ENCODE measurements around the gene NEAT1.

The NEAT1 gene

GRCh38 chr11:65482306-65482850 lies 59.8 kb downstream of the NEAT1 start:
- no peak for DNase-seq (ENCODE audit: low spot score)

- no peak for DNase-seq (ENCODE audit: low spot score)
Observed at GRCh38 chr11:65485920-65486219, 63.3 kb downstream of the NEAT1 start.

- no peak for DNase-seq (ENCODE audit: low spot score)
Observed at GRCh38 chr11:65486570-65487466, 64.2 kb downstream of the NEAT1 start.

- DNase-seq (ENCODE audit: low spot score): peak; percentile 81
Observed at GRCh38 chr11:65487467-65488272, 65.1 kb downstream of the NEAT1 start.

- DNase-seq (ENCODE audit: low spot score): no peak
Observed at GRCh38 chr11:65488273-65489034, 65.9 kb downstream of the NEAT1 start.

- no peak for DNase-seq (ENCODE audit: low spot score)
Observed at GRCh38 chr11:65489035-65489705, 66.6 kb downstream of the NEAT1 start.

- DNase-seq (ENCODE audit: low spot score): no peak
Observed at GRCh38 chr11:65489706-65490320, 67.2 kb downstream of the NEAT1 start.

GRCh38 chr11:65491163-65491465 lies 68.5 kb downstream of the NEAT1 start:
- no peak for DNase-seq (ENCODE audit: low spot score)

- DNase-seq (ENCODE audit: low spot score): no peak
Observed at GRCh38 chr11:65491614-65492386, 69.2 kb downstream of the NEAT1 start.

GRCh38 chr11:65492387-65492636 lies 69.7 kb downstream of the NEAT1 start:
- no peak for DNase-seq (ENCODE audit: low spot score)

- DNase-seq (ENCODE audit: low spot score): no peak
Observed at GRCh38 chr11:65492637-65493366, 70.2 kb downstream of the NEAT1 start.

GRCh38 chr11:65493367-65494176 lies 71.0 kb downstream of the NEAT1 start:
- DNase-seq (ENCODE audit: low spot score): no peak

All from HuH-7 (cell line).